Activated naive CD4-positive, alpha-beta T cell treated with anti-CD3 and anti-CD28 coated beads, Interleukin-2, amount 50 U/mL, for 24 hours (primary cell): ENCODE measurements around the gene SLC23A2.
"Not testable (repeated sequence)": the region's sequence is repeated elsewhere in the genome, so short reads cannot be mapped to it uniquely, and the experiment has no call there.

Source experiments
- H3K27ac Mint-ChIP-seq: one replicate; pipeline ENCODE4 v1.8.0; 2021; ENCODE audit warnings: mild to moderate bottlenecking, mixed read lengths
- H3K27me3 Mint-ChIP-seq: one replicate; pipeline ENCODE4 v1.8.0; 2021; ENCODE audit warnings: mixed read lengths
- H3K36me3 Mint-ChIP-seq: one replicate; pipeline ENCODE4 v1.8.0; 2021; ENCODE audit warnings: mixed read lengths
- H3K4me1 Mint-ChIP-seq: one replicate; pipeline ENCODE4 v1.8.0; 2021; ENCODE audit warnings: mixed read lengths
- H3K4me3 Mint-ChIP-seq: one replicate; pipeline ENCODE4 v1.8.0; 2021; ENCODE audit warnings: mild to moderate bottlenecking, mixed read lengths
- H3K9me3 Mint-ChIP-seq: one replicate; pipeline ENCODE4 v1.8.0; 2021; ENCODE audit warnings: mixed read lengths

The SLC23A2 gene

GRCh38 chr20:5024982-5025381 is 23.7 kb upstream of the SLC23A2 start:
- Mint-ChIP-seq H3K36me3 (no peaks in the 10 kb centered on the region), H3K4me1 (no peaks in the 10 kb centered on the region), H3K27me3 (no peaks in the 10 kb centered on the region), H3K9me3 (no peaks in the 10 kb centered on the region), H3K4me3 (no peak overlapping the region), H3K27ac (no peak overlapping the region)

GRCh38 chr20:5024103-5024502 is 22.8 kb upstream of the SLC23A2 start:
- Mint-ChIP-seq H3K9me3 (no peaks in the 10 kb centered on the region), H3K27me3 (no peaks in the 10 kb centered on the region), H3K27ac (no peak overlapping the region), H3K36me3 (no peaks in the 10 kb centered on the region), H3K4me3 (no peak overlapping the region), H3K4me1 (no peaks in the 10 kb centered on the region)

GRCh38 chr20:5023171-5023570 is 21.9 kb upstream of the SLC23A2 start:
- H3K9me3 Mint-ChIP-seq, H3K4me3 Mint-ChIP-seq, H3K36me3 Mint-ChIP-seq, H3K4me1 Mint-ChIP-seq, H3K27me3 Mint-ChIP-seq, H3K27ac Mint-ChIP-seq: not testable (repeated sequence)

GRCh38 chr20:5020760-5021159 is 19.4 kb upstream of the SLC23A2 start:
- H3K27ac Mint-ChIP-seq, result no peak overlapping the region
- H3K36me3 Mint-ChIP-seq, result no peaks in the 10 kb centered on the region
- no peaks in the 10 kb centered on the region for H3K9me3 Mint-ChIP-seq
- H3K4me3 Mint-ChIP-seq, result no peak overlapping the region
- no peaks in the 10 kb centered on the region for H3K4me1 Mint-ChIP-seq
- H3K27me3 Mint-ChIP-seq, result no peaks in the 10 kb centered on the region

GRCh38 chr20:5013682-5014447 is 12.6 kb upstream of the SLC23A2 start:
- Mint-ChIP-seq H3K4me1 (peaks cover 4% of the 10 kb centered on the region), H3K36me3 (no peaks in the 10 kb centered on the region), H3K27me3 (no peaks in the 10 kb centered on the region), H3K9me3 (no peaks in the 10 kb centered on the region), H3K4me3 (no peak overlapping the region), H3K27ac (no peak overlapping the region)

- H3K27ac Mint-ChIP-seq, result peak overlapping the region; percentile 42
- no peaks in the 10 kb centered on the region for H3K27me3 Mint-ChIP-seq
- H3K4me1 Mint-ChIP-seq, result peaks cover 8% of the 10 kb centered on the region
- H3K36me3 Mint-ChIP-seq, result no peaks in the 10 kb centered on the region
- H3K9me3 Mint-ChIP-seq, result no peaks in the 10 kb centered on the region
- H3K4me3 Mint-ChIP-seq, result no peak overlapping the region
These were observed 7.4 kb upstream of the SLC23A2 start for GRCh38 chr20:5008759-5009158.

- H3K27me3 Mint-ChIP-seq, result no peaks in the 10 kb centered on the region
- no peak overlapping the region for H3K27ac Mint-ChIP-seq
- H3K9me3 Mint-ChIP-seq, result no peaks in the 10 kb centered on the region
- no peaks in the 10 kb centered on the region for H3K36me3 Mint-ChIP-seq
- peaks cover 15% of the 10 kb centered on the region for H3K4me1 Mint-ChIP-seq
- no peak overlapping the region for H3K4me3 Mint-ChIP-seq
These were observed 4.0 kb upstream of the SLC23A2 start for GRCh38 chr20:5005326-5005725.

- not testable (repeated sequence) for H3K36me3 Mint-ChIP-seq
These were observed 3.5 kb upstream of the SLC23A2 start for GRCh38 chr20:5004825-5005224.

GRCh38 chr20:5003626-5004025 is 2.3 kb upstream of the SLC23A2 start:
- Mint-ChIP-seq H3K27me3 (no peaks in the 10 kb centered on the region), H3K4me3 (peak overlapping the region; percentile 16), H3K27ac (no peak overlapping the region), H3K36me3 (no peaks in the 10 kb centered on the region), H3K9me3 (no peaks in the 10 kb centered on the region), H3K4me1 (peaks cover 23% of the 10 kb centered on the region)

More at GRCh38 chr20:5004825-5005224, 3.5 kb upstream of the SLC23A2 start:
- H3K27ac Mint-ChIP-seq, H3K4me3 Mint-ChIP-seq, H3K9me3 Mint-ChIP-seq, H3K27me3 Mint-ChIP-seq: not testable (repeated sequence)
- peaks cover 20% of the 10 kb centered on the region for H3K4me1 Mint-ChIP-seq

- Mint-ChIP-seq H3K27ac (no peak overlapping the region), H3K4me3 (peak overlapping the region; percentile 87), H3K36me3 (no peaks in the 10 kb centered on the region), H3K27me3 (no peaks in the 10 kb centered on the region), H3K9me3 (no peaks in the 10 kb centered on the region), H3K4me1 (peaks cover 34% of the 10 kb centered on the region)
These were observed 735 bp upstream of the SLC23A2 start for GRCh38 chr20:5002077-5002413.

- no peaks in the 10 kb centered on the region for H3K27me3 Mint-ChIP-seq
- peak overlapping the region; percentile 76 for H3K27ac Mint-ChIP-seq
- H3K9me3 Mint-ChIP-seq, result no peaks in the 10 kb centered on the region
- H3K36me3 Mint-ChIP-seq, result peaks cover 3% of the 10 kb centered on the region
- peaks cover 40% of the 10 kb centered on the region for H3K4me1 Mint-ChIP-seq
- H3K4me3 Mint-ChIP-seq, result peak overlapping the region; percentile 94
These were observed 792 bp downstream of the SLC23A2 start for GRCh38 chr20:5000263-5001173.

GRCh38 chr20:4999788-5000187 is 1.5 kb downstream of the SLC23A2 start:
- Mint-ChIP-seq H3K27ac (peak overlapping the region; percentile 20), H3K4me3 (peak overlapping the region; percentile 94), H3K27me3 (no peaks in the 10 kb centered on the region), H3K9me3 (no peaks in the 10 kb centered on the region), H3K4me1 (peaks cover 47% of the 10 kb centered on the region), H3K36me3 (peaks cover 3% of the 10 kb centered on the region)

- Mint-ChIP-seq H3K4me1 (peaks cover 58% of the 10 kb centered on the region), H3K36me3 (peaks cover 3% of the 10 kb centered on the region), H3K27ac (no peak overlapping the region), H3K9me3 (no peaks in the 10 kb centered on the region), H3K27me3 (no peaks in the 10 kb centered on the region), H3K4me3 (peak overlapping the region; percentile 19)
These were observed 3.1 kb downstream of the SLC23A2 start for GRCh38 chr20:4998160-4998651.

GRCh38 chr20:4997222-4997621 is 4.1 kb downstream of the SLC23A2 start:
- Mint-ChIP-seq H3K9me3 (no peaks in the 10 kb centered on the region), H3K27ac (no peak overlapping the region), H3K36me3 (peaks cover 3% of the 10 kb centered on the region), H3K4me3 (peak overlapping the region; percentile 9), H3K4me1 (peaks cover 59% of the 10 kb centered on the region), H3K27me3 (no peaks in the 10 kb centered on the region)

- H3K4me1 Mint-ChIP-seq, result peaks cover 37% of the 10 kb centered on the region
- no peaks in the 10 kb centered on the region for H3K27me3 Mint-ChIP-seq
- H3K36me3 Mint-ChIP-seq, result peaks cover 4% of the 10 kb centered on the region
- peak overlapping the region; percentile 19 for H3K4me3 Mint-ChIP-seq
- no peaks in the 10 kb centered on the region for H3K9me3 Mint-ChIP-seq
- H3K27ac Mint-ChIP-seq, result peak overlapping the region; percentile 65
These were observed 11.7 kb downstream of the SLC23A2 start for GRCh38 chr20:4989570-4989969.

- peak overlapping the region; percentile 85 for H3K27ac Mint-ChIP-seq
- H3K4me1 Mint-ChIP-seq, result peaks cover 27% of the 10 kb centered on the region
- H3K9me3 Mint-ChIP-seq, result no peaks in the 10 kb centered on the region
- peaks cover 4% of the 10 kb centered on the region for H3K36me3 Mint-ChIP-seq
- H3K27me3 Mint-ChIP-seq, result no peaks in the 10 kb centered on the region
- no peak overlapping the region for H3K4me3 Mint-ChIP-seq
These were observed 14.2 kb downstream of the SLC23A2 start for GRCh38 chr20:4987130-4987529.
